Stimulated activated CD8-positive, alpha-beta memory T cell treated with anti-CD3 and anti-CD28 coated beads, Interleukin-7, amount 100 ng/mL, for 4 hours (primary cell): ENCODE results near the gene SENP2.
"Not testable (repeated sequence)": the region's sequence is repeated elsewhere in the genome, so short reads cannot be mapped to it uniquely, and the experiment has no call there.

ENCODE experiments used
- DNase-seq, 2 donors: peaks; one replicate each; pipeline ENCODE4 v3.0.0-alpha.2; 2020; ENCODE audit warnings: low read depth in 2 of 2

The SENP2 gene

GRCh38 chr3:185585859-185586685, at the start of gene SENP2:
Gene SENP2 (plus strand): TSS chr3:185586295. CDS start chr3:185586414, 119 bp downstream.
- DNase-seq = peak; percentile 99

GRCh38 chr3:185537369-185537970, 48.6 kb upstream of the SENP2 start:
- no peak for DNase-seq

DNA sequence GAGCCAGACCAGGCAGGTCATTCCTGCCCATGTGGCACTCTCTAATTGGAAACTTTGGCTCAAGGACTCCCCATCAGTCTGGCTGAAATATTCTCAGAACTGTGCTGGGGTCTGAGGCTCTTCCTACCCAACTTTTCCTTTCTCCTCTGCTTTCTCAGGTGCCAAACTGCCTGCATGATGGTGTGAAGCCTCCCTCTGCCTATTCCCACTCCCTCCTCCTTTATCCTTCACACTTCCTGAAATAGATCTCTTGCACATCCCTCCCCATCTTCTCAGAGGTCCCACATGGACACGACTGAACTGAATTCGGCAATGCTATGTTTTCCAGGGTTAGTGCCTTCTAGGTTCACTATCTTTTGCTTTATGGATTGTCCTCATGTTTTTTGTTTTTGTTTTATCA, 46.2 kb upstream of the SENP2 start:
- DNase-seq = no peak

GRCh38 chr3:185540695-185541094, 45.4 kb upstream of the SENP2 start:
- no peak for DNase-seq

GRCh38 chr3:185549122-185549521, 37.0 kb upstream of the SENP2 start:
- DNase-seq = no peak

DNA sequence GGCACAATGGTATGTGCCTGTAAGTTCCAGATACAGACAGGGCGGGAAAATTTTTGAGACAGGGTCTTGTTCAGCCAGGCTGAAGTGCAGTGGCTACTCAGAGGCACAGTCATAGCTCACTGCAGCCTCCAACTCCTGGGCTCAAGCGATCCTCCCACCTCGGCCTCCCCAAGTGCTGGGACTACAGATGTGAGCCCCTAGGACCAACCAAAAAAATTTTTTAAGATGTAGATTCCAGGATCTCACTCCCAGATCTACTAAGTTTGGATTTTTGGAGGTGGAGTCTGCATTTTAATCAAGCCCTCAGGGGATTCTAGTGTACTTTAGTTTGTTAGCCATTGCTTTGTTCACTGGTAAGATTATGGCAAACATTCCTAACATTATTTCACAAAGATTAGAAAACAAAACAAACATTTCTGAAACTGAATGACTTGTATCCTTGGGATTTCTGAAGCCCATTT, 36.4 kb upstream of the SENP2 start:
- DNase-seq = no peak

- DNase-seq = no peak
Observed at GRCh38 chr3:185552358-185552877, 33.7 kb upstream of the SENP2 start, which contains the start of gene LIPH. Gene LIPH (minus strand): TSS chr3:185552588. CDS start chr3:185552471, 117 bp downstream.

DNA sequence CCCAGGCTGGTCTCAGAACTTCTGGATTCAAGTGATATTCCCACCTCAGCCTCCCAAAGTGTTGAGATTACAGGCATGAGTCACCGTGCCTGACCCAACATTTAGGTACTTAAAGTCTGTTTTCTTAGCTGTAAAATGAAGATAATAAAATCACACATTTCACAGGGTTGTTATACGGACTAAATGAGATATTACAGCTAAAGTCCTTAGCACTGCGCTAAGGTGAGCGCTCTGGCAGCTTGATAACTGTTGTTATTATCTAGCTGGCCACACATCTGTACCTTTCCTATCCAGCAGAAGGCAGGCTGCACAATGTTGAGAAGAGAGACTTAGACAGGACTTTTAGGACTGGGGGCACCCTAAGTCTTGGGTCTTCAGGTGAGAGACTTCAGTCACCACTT, 31.0 kb upstream of the SENP2 start:
- DNase-seq = no peak

DNA sequence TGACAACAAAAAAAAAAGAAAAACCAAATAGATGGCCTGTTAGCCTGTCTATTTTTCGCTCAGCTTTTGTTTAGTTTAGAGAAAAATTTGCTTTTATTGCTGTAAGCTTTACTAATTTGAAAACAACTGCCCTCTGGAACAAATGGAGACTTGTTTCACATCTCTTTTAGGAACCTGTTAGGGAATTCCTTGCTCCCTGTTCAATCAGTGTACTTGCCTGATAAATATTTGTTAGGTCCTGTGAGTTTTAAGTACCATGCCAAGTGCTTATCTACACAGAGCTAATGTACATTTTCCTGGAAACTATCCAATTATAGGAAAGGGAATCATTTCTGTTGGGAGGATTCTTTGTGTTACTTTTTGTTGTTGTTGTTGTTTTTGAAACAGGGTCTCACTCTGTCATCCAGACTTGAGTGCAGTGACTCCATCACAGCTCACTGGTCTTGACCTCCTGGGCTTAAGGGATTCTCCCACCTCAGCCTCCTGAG, 30.2 kb upstream of the SENP2 start:
- no peak for DNase-seq

DNA sequence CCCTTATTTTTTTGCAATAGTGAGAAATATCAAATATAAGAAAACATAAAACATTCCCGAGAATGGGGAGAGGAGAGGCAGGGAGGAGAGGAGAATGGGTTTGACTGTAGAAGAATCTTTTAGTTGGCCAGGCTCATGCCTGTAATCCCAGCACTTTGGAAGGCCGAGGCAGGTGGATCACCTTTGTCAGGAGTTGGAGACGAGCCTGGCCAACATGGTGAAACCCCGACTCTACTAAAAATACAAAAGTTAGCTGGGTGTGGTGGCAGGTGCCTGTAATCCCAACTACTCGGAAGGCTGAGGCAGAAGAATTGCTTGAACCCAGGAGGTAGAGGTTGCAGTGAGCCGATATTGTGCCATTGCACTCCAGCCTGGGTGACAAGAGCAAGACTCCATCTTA, 29.5 kb upstream of the SENP2 start:
- DNase-seq = not testable (repeated sequence)

- no peak for DNase-seq
Observed at GRCh38 chr3:185558395-185558794, 27.7 kb upstream of the SENP2 start.

DNA sequence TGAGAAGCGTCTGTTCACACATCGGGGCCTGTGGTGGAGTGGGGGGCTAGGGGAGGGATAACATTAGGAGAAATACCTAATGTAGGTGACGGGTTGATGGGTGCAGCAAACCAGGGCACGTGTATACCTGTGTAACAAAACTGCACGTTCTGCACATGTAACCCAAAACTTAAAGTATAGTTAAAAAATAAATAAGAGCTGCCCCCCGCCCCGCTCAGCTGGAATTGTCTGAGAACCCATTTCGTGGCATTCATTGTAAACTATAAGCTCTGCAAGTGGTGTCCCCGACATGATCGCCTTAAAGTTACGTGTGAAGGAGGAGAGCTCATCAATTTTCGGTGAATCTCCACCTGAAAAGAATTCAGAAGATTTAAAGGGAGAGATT, 26.4 kb upstream of the SENP2 start:
- no peak for DNase-seq

DNA sequence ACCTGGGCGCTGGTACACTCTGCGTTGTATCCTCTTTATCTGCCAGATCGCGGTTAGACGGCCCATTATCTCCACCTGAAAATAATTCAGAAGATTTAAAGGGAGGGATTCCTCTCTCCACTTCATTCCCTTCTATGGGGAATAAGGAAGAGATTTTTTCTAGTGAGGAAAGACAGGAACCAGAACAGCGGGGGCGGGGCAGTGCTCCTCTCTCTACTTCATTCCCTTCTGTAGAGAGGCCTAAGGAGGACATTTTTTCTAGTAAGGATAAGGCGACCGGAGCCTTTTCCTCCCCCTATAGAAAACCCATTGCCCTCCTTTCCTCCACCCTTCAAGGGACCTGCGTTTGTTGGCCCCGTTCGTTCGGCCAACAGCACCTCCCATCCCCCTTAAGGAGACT, 25.4 kb upstream of the SENP2 start:
- DNase-seq = no peak

GRCh38 chr3:185561374-185561943, 24.6 kb upstream of the SENP2 start:
- DNase-seq = no peak

- DNase-seq = no peak
Observed at GRCh38 chr3:185561958-185562357, 24.1 kb upstream of the SENP2 start.

GRCh38 chr3:185572183-185572582, 13.9 kb upstream of the SENP2 start:
- DNase-seq = no peak

- peak in 1 of 2 donors; percentile 41 for DNase-seq
Observed at GRCh38 chr3:185575108-185575869, 10.8 kb upstream of the SENP2 start.

- no peak for DNase-seq
Observed at GRCh38 chr3:185582236-185582635, 3.9 kb upstream of the SENP2 start.

DNA sequence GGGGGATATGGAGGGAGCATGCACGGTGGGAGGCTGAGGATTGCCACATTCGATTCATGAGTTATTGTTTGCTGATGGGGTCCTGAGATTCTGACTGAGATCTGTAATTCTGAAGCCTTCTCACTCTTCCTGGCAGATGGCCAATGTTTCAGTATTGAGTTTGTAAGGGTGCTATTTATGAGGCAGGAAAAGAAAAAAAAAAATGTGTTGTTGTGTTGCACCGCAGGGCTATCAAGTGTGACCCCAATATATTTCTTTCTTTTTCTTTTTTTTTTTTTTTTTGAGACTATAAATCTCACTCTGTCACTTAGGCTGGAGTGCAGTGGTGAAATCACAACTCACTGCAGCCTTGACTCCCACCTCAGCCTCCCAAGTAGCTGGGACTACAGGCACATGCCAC, 3.2 kb upstream of the SENP2 start:
- no peak for DNase-seq

DNA sequence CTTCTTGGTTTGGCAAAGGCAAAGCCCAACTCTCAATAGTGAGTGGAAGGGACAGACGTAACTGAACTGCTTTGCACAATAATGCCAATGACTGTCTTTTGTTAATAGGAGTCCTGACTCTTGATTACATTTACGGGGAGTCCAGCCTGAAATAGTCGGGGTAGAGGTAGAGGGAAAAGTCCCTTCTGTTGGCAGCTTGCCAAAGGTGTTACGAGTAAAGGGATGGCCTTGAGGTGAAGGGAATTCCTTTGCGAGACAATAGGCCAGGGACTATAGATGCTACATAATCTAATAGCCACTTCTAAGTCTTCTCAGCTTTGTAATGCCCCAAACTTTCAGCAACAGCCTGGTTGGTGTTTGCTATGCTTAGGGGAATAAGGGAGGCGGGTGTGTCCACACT, 2.2 kb upstream of the SENP2 start:
- no peak for DNase-seq

DNA sequence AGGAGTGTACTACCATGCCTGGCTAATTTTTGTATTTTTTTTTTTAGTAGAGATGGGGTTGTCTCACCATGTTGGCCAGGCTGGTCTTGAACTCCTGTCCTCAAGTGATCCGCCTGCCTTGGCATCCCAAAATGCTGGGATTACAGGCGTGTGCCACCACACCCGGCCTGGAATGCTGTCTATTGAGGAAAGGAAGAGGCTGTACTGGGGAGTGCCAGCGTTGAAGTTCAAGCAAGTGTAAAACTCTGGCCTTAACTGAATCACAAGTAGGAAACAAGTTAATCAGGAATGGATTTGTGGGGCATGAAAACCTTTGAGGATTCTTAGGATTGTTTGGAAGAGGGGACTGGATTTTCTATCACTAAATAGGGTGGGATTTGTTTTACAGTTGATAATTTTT, 1.4 kb upstream of the SENP2 start:
- no peak for DNase-seq

DNA sequence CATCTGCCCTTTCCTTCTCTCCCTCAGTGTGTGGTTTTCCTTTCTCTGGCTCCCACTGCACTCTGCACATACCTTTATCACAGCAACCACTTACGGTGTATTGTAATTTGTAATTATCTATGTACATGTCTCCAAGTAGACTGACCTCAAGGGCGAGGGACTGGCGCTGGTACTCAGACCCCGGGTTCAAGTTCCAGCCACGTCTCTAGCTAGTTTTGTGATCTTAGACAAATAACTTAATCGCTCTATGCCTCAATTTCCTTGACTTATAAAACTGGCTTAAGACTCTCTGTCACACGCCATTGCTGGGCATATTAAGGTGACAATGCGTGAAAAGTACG, 607 bp upstream of the SENP2 start:
- DNase-seq = no peak
